IMR-90 (cell line): ENCODE measurements around the gene PARPBP. TPM values are rescaled to one million over a fixed set of nuclear protein-coding genes. Genes with fewer than 3 reads are reported as not detected.

Source experiments
- ATAC-seq: fragments of 200-7000 bp; cut with Tn5 transposase; 2 replicates; pipeline ENCODE4 v1.9.1; 2020; ENCODE audit warnings: low read depth, mild to moderate bottlenecking, moderate library complexity
- BruUV-seq: library from RNA; stranded (reverse); fragments of 400-500 nt; replicated peaks from 2 replicates; lab custom pipeline; 2021; lab: Mats Ljungman, UMichigan
- CTCF ChIA-PET: fragments of 300-600 bp; formaldehyde crosslinking; extraction: SDS; loops from one replicate; lab custom pipeline; 2021; ENCODE audit warnings: antibody characterized with exemption; lab: Yijun Ruan, JAX
- POLR2A ChIA-PET: fragments of 300-600 bp; sonication (Branson Sonifier 250); formaldehyde crosslinking; loops from one replicate; lab custom pipeline; 2022; ENCODE audit warnings: antibody characterized with exemption; ENCODE audit not compliant: unreplicated experiment; lab: Charles Lee
- DNase-seq: peaks from one replicate; pipeline ENCODE4 v3.0.0; 2013
- H2AFZ ChIP-seq: replicated peaks from 2 replicates; pipeline ENCODE3; 2013; ENCODE audit warnings: low read length, mild to moderate bottlenecking; ENCODE audit not compliant: poor library complexity
- H2AK5ac ChIP-seq: 2 replicates; pipeline ENCODE4 v1.6.1; 2013; ENCODE audit warnings: low read depth, low read length, inconsistent platforms
- H2AK9ac ChIP-seq: replicated peaks from 2 replicates; pipeline ENCODE3; 2013; ENCODE audit warnings: mild to moderate bottlenecking, low read depth, low read length, moderate library complexity; ENCODE audit not compliant: poor library complexity
- H2BK120ac ChIP-seq: 2 replicates; pipeline ENCODE4 v1.6.1; 2013; ENCODE audit warnings: low read depth, low read length, inconsistent platforms
- H2BK15ac ChIP-seq: 3 replicates; pipeline ENCODE4 v1.6.1; 2013; ENCODE audit warnings: low read depth, low read length, inconsistent platforms
- H2BK20ac ChIP-seq: 2 replicates; pipeline ENCODE4 v1.6.1; 2013; ENCODE audit warnings: low read depth, mild to moderate bottlenecking, inconsistent platforms, low read length, moderate library complexity
- H2BK5ac ChIP-seq: 2 replicates; pipeline ENCODE4 v1.6.1; 2013; ENCODE audit warnings: mild to moderate bottlenecking, low read depth, low read length, inconsistent platforms; ENCODE audit not compliant: poor library complexity, severe bottlenecking
- H3K14ac ChIP-seq: replicated peaks from 2 replicates; pipeline ENCODE4 v1.6.1; 2013; ENCODE audit warnings: low read depth, low read length, inconsistent platforms
- H3K18ac ChIP-seq: 2 replicates; pipeline ENCODE4 v1.6.1; 2013; ENCODE audit warnings: low read depth, low read length, control low read depth
- H3K23ac ChIP-seq: 2 replicates; pipeline ENCODE4 v1.6.1; 2013; ENCODE audit warnings: low read depth, low read length, inconsistent platforms
- H3K27ac ChIP-seq: 2 replicates; pipeline ENCODE4 v1.5.1; 2013; ENCODE audit warnings: mild to moderate bottlenecking, control low read depth, low read length; ENCODE audit not compliant: insufficient read depth
- H3K27me3 ChIP-seq: 2 replicates; pipeline ENCODE4 v1.6.1; 2013; ENCODE audit warnings: low read length; ENCODE audit not compliant: control insufficient read depth, insufficient read depth
- H3K36me3 ChIP-seq: 2 replicates; pipeline ENCODE4 v1.6.1; 2013; ENCODE audit warnings: low read length, mixed read lengths; ENCODE audit not compliant: control insufficient read depth, insufficient read depth
- H3K4ac ChIP-seq: 2 replicates; pipeline ENCODE4 v1.6.1; 2013; ENCODE audit warnings: low read depth, low read length, inconsistent platforms
- H3K4me1 ChIP-seq: 2 replicates; pipeline ENCODE4 v1.6.1; 2013; ENCODE audit warnings: low read length, mixed read lengths; ENCODE audit not compliant: control insufficient read depth, insufficient read depth
- H3K4me2 ChIP-seq: 2 replicates; pipeline ENCODE4 v1.6.1; 2013; ENCODE audit warnings: low read depth, mild to moderate bottlenecking, control low read depth, low read length, moderate library complexity
- H3K4me3 ChIP-seq: 2 replicates; pipeline ENCODE4 v1.5.1; 2013; ENCODE audit warnings: low read depth, mild to moderate bottlenecking, control low read depth, low read length, moderate library complexity; ENCODE audit not compliant: insufficient read depth
- H3K56ac ChIP-seq: 2 replicates; pipeline ENCODE4 v1.6.1; 2013; ENCODE audit warnings: low read length, inconsistent platforms; ENCODE audit not compliant: insufficient read depth; ENCODE audit errors: extremely low read depth
- H3K79me1 ChIP-seq, 2 experiments: 2 replicates each; pipeline ENCODE4 v1.6.1; 2013; ENCODE audit warnings: low read length in 2 of 2, inconsistent platforms in 1 of 2, low read depth in 1 of 2
- H3K9ac ChIP-seq: 2 replicates; pipeline ENCODE4 v1.6.1; 2013; ENCODE audit warnings: low read depth, low read length, control low read depth
- H3K9me1 ChIP-seq: 2 replicates; pipeline ENCODE4 v1.6.1; 2013; ENCODE audit warnings: low read length, inconsistent platforms; ENCODE audit not compliant: insufficient read depth
- H3K9me3 ChIP-seq: 2 replicates; pipeline ENCODE4 v1.6.1; 2013; ENCODE audit warnings: low read length; ENCODE audit not compliant: control insufficient read depth, insufficient read depth
- H4K20me1 ChIP-seq: 2 replicates; pipeline ENCODE4 v1.6.1; 2013; ENCODE audit warnings: low read length, inconsistent platforms; ENCODE audit not compliant: insufficient read depth
- H4K5ac ChIP-seq: 2 replicates; pipeline ENCODE4 v1.6.1; 2013; ENCODE audit warnings: mild to moderate bottlenecking, low read depth, low read length, control low read depth
- H4K8ac ChIP-seq, 2 experiments: 2 replicates each; pipeline ENCODE4 v1.6.1; 2013; ENCODE audit warnings: low read depth in 2 of 2, low read length in 2 of 2, control low read depth in 1 of 2, inconsistent platforms in 1 of 2
- H4K91ac ChIP-seq: 2 replicates; pipeline ENCODE4 v1.6.1; 2013; ENCODE audit warnings: low read depth, low read length, inconsistent platforms; ENCODE audit not compliant: insufficient read depth
- BHLHE40 ChIP-seq: fragments of 150-350 bp; IDR thresholded peaks from 2 replicates; pipeline ENCODE4 v1.6.1; 2016; ENCODE audit warnings: mild to moderate bottlenecking, low read depth, low read length
- CEBPB ChIP-seq: IDR thresholded peaks from 2 replicates; pipeline ENCODE4 v1.6.1; 2012; ENCODE audit warnings: low read depth, low read length, improper control_type of control experiment
- CHD1 ChIP-seq: IDR thresholded peaks from 2 replicates; pipeline ENCODE4 v1.6.1; 2012; ENCODE audit warnings: low read depth, low read length, improper control_type of control experiment
- FOS ChIP-seq: fragments of 150-350 bp; IDR thresholded peaks from 2 replicates; pipeline ENCODE4 v1.6.1; 2016; ENCODE audit warnings: low read depth, low read length
- MAFK ChIP-seq: IDR thresholded peaks from 2 replicates; pipeline ENCODE4 v1.6.1; 2012; ENCODE audit warnings: low read depth, low read length, improper control_type of control experiment
- MAZ ChIP-seq: IDR thresholded peaks from 2 replicates; pipeline ENCODE4 v1.6.1; 2012; ENCODE audit warnings: low read depth, mild to moderate bottlenecking, low read length, improper control_type of control experiment, moderate library complexity, borderline replicate concordance
- MXI1 ChIP-seq: IDR thresholded peaks from 2 replicates; pipeline ENCODE4 v1.6.1; 2012; ENCODE audit warnings: low read depth, mild to moderate bottlenecking, low read length, moderate library complexity, borderline replicate concordance
- NFE2L2 ChIP-seq: fragments of 150-350 bp; IDR thresholded peaks from 2 replicates; pipeline ENCODE4 v1.6.1; 2016; ENCODE audit warnings: low read depth, mild to moderate bottlenecking, low read length
- POLR2A ChIP-seq: IDR thresholded peaks from 2 replicates; pipeline ENCODE4 v1.6.1; 2012; ENCODE audit warnings: mild to moderate bottlenecking, low read depth, low read length
- RAD21 ChIP-seq: IDR thresholded peaks from 2 replicates; pipeline ENCODE4 v1.6.1; 2012; ENCODE audit warnings: low read length, improper control_type of control experiment
- RFX5 ChIP-seq: IDR thresholded peaks from 2 replicates; pipeline ENCODE4 v1.8.0; 2012; ENCODE audit warnings: low read depth, mild to moderate bottlenecking, low read length, moderate library complexity
- WGBS, 2 experiments: methylation state at CpG; one replicate each; pipeline versions ENCODE4 v1.1.5 to v1.1.7; 2013; ENCODE audit warnings: missing lambda C conversion rate in 2 of 2; ENCODE audit not compliant: insufficient read length in 1 of 2; ENCODE audit errors: extremely low coverage in 2 of 2; 5-methylcytosine and 5-hydroxymethylcytosine counted together
- dilution Hi-C: fragments of 300-500 bp; cut with HindIII; formaldehyde crosslinking; loops from one replicate; pipeline ENCODE4 v1.14.3; 2018; ENCODE audit warnings: low sequenced_read_pairs; ENCODE audit not compliant: unreplicated experiment
- in situ Hi-C: fragments of 300-500 bp; cut with MboI; formaldehyde crosslinking; loops from 3 replicates; pipeline ENCODE4 v1.14.3; 2019; ENCODE audit warnings: low sequenced_read_pairs, inconsistent platforms, mixed read lengths
- intact Hi-C: fragments of 100-400 bp; cut with micrococcal nuclease; formaldehyde crosslinking; loops from 2 replicates; pipeline ENCODE4 v1.10.0; 2022
- polyA plus RNA-seq, 3 experiments: library from polyadenylated mRNA; depleted of rRNA; stranded (reverse); fragments of >200 nt; gene quantifications; 2 replicates each; pipeline ENCODE4 v1.2.3, GENCODE V29; 2012; ENCODE audit warnings: low replicate concordance in 1 of 3
- total RNA-seq: library from RNA; depleted of rRNA; stranded (reverse); fragments of >200 nt; gene quantifications from 2 replicates; pipeline ENCODE4 v1.2.3, GENCODE V29; 2012
- TF ChIP-seq, protein P1 (sequence below): fragments of 150-350 bp; IDR thresholded peaks from 2 replicates; pipeline ENCODE4 v1.6.1; 2016; ENCODE audit warnings: low read depth, mild to moderate bottlenecking, low read length, moderate library complexity, borderline replicate concordance
- TF ChIP-seq, protein P2 (sequence below): fragments of 150-350 bp; IDR thresholded peaks from 2 replicates; pipeline ENCODE4 v1.6.1; 2017; ENCODE audit warnings: mild to moderate bottlenecking, antibody characterized with exemption, low read length, low read depth
- TF ChIP-seq, protein P3 (sequence below): conservative IDR thresholded peaks from 2 replicates; pipeline ENCODE4 v1.5.1; 2012; ENCODE audit warnings: mild to moderate bottlenecking, low read depth, low read length, improper control_type of control experiment

The PARPBP gene
- total and polyA plus RNA-seq, 2 of the 4 experiments (the other 2 are of a cell fraction), result 4.8 to 7.2 TPM

DNA sequence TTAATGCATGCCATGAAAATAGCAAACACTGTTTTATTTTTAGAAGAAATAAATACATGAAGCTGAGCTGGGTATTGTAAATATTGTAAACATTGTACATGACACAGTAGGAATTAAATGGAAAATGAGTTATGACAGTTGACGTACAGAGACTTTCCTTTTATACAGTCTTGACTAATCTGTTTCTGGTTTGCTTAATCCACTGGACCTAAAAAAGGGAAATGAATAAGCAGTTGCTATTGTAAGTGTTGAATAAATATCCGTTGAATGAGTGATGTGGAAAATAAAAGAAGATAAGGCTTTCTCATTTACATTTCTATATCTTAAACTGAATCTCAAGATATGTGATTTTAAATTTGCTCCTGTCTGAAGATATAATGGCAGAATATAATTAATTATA, 62.7 kb downstream of the PARPBP start:
- WGBS, 2 experiments, result no CpG with 5 or more reads among the region's 2 CpGs
- H3K9me3 ChIP-seq, result no peaks in the 10 kb centered on the region
- no peak overlapping the region for H3K9ac ChIP-seq
- H3K4me1 ChIP-seq, result no peaks in the 10 kb centered on the region
- ATAC-seq (no peak), DNase-seq (no peak)
- H3K79me1 ChIP-seq, result no peaks in the 10 kb centered on the region
- H3K27me3 ChIP-seq, result no peaks in the 10 kb centered on the region
- H2BK120ac ChIP-seq, result no peak overlapping the region
- H2AK5ac ChIP-seq, result no peak overlapping the region
- dilution Hi-C loops (no loop called here), in situ Hi-C loops (no loop called here), intact Hi-C loops (no loop called here)
- ChIA-PET POLR2A (no interaction called here), CTCF (no interaction called here)
- no peak overlapping the region for H3K27ac ChIP-seq
- no peak for TF ChIP-seq FOS
- no peak for TF ChIP-seq MXI1
- no peak for TF ChIP-seq MAZ
- TF ChIP-seq, protein P1, sequence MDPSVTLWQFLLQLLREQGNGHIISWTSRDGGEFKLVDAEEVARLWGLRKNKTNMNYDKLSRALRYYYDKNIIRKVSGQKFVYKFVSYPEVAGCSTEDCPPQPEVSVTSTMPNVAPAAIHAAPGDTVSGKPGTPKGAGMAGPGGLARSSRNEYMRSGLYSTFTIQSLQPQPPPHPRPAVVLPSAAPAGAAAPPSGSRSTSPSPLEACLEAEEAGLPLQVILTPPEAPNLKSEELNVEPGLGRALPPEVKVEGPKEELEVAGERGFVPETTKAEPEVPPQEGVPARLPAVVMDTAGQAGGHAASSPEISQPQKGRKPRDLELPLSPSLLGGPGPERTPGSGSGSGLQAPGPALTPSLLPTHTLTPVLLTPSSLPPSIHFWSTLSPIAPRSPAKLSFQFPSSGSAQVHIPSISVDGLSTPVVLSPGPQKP, result no peak
- no peak for TF ChIP-seq BHLHE40
- TF ChIP-seq, protein P2, sequence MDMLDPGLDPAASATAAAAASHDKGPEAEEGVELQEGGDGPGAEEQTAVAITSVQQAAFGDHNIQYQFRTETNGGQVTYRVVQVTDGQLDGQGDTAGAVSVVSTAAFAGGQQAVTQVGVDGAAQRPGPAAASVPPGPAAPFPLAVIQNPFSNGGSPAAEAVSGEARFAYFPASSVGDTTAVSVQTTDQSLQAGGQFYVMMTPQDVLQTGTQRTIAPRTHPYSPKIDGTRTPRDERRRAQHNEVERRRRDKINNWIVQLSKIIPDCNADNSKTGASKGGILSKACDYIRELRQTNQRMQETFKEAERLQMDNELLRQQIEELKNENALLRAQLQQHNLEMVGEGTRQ, result no peak
- no peak for TF ChIP-seq POLR2A
- no peak for TF ChIP-seq RAD21
- no peak for TF ChIP-seq CHD1
- no peak for TF ChIP-seq NFE2L2
- no peak for TF ChIP-seq MAFK
- no peak for TF ChIP-seq RFX5
- TF ChIP-seq, protein P3, sequence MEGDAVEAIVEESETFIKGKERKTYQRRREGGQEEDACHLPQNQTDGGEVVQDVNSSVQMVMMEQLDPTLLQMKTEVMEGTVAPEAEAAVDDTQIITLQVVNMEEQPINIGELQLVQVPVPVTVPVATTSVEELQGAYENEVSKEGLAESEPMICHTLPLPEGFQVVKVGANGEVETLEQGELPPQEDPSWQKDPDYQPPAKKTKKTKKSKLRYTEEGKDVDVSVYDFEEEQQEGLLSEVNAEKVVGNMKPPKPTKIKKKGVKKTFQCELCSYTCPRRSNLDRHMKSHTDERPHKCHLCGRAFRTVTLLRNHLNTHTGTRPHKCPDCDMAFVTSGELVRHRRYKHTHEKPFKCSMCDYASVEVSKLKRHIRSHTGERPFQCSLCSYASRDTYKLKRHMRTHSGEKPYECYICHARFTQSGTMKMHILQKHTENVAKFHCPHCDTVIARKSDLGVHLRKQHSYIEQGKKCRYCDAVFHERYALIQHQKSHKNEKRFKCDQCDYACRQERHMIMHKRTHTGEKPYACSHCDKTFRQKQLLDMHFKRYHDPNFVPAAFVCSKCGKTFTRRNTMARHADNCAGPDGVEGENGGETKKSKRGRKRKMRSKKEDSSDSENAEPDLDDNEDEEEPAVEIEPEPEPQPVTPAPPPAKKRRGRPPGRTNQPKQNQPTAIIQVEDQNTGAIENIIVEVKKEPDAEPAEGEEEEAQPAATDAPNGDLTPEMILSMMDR, result no peak
- TF ChIP-seq CEBPB, result no peak
- no peak overlapping the region for H4K91ac ChIP-seq
- no peak overlapping the region for H2BK5ac ChIP-seq
- BruUV-seq, result no TSS peak
- no peak overlapping the region for H3K56ac ChIP-seq
- H2AFZ ChIP-seq, result no peak overlapping the region
- no peak overlapping the region for H3K4me2 ChIP-seq
- no peak overlapping the region for H3K4ac ChIP-seq
- H2AK9ac ChIP-seq, result no peak overlapping the region
- H2BK20ac ChIP-seq, result no peak overlapping the region
- no peak overlapping the region for H3K18ac ChIP-seq
- no peaks in the 10 kb centered on the region for H4K20me1 ChIP-seq
- H4K8ac ChIP-seq, result no peak overlapping the region
- no peak overlapping the region for H3K14ac ChIP-seq
- H2BK15ac ChIP-seq, result no peak overlapping the region
- no peak overlapping the region for H3K4me3 ChIP-seq
- H3K23ac ChIP-seq, result no peak overlapping the region
- H3K36me3 ChIP-seq, result no peaks in the 10 kb centered on the region
- no peak overlapping the region for H4K5ac ChIP-seq
- H3K9me1 ChIP-seq, result peaks cover 2% of the 10 kb centered on the region; the same call in 1 of the 2 replicates
